NCI-H226 (cell line): ENCODE results near the gene NSRP1.
"Not testable (repeated sequence)": the region's sequence is repeated elsewhere in the genome, so short reads cannot be mapped to it uniquely, and the experiment has no call there.

Experiments
- DNase-seq: peaks from one replicate; pipeline ENCODE4 v3.0.0-alpha.2; 2015

The NSRP1 gene

GRCh38 chr17:30188211-30188939 is 71.8 kb downstream of the NSRP1 start:
- DNase-seq, result no peak

GRCh38 chr17:30191072-30191471 is 74.5 kb downstream of the NSRP1 start:
- no peak for DNase-seq

GRCh38 chr17:30196504-30196903 is 79.9 kb downstream of the NSRP1 start:
- DNase-seq, result no peak

GRCh38 chr17:30197416-30197815 is 80.8 kb downstream of the NSRP1 start:
- DNase-seq, result no peak

- no peak for DNase-seq
Observed at GRCh38 chr17:30199600-30199999, 83.0 kb downstream of the NSRP1 start.

GRCh38 chr17:30200106-30200505 is 83.5 kb downstream of the NSRP1 start:
- no peak for DNase-seq

GRCh38 chr17:30200656-30201055 is 84.0 kb downstream of the NSRP1 start:
- not testable (repeated sequence) for DNase-seq

GRCh38 chr17:30203471-30203981 is 86.9 kb downstream of the NSRP1 start:
- DNase-seq, result no peak

- no peak for DNase-seq
Observed at GRCh38 chr17:30207655-30208054, 91.0 kb downstream of the NSRP1 start.

- DNase-seq, result no peak
Observed at GRCh38 chr17:30208214-30208613, 91.6 kb downstream of the NSRP1 start.

GRCh38 chr17:30209930-30210329 is 93.3 kb downstream of the NSRP1 start:
- no peak for DNase-seq

GRCh38 chr17:30210366-30210765 is 93.8 kb downstream of the NSRP1 start:
- DNase-seq, result no peak

- DNase-seq, result no peak
Observed at GRCh38 chr17:30210901-30211300, 94.3 kb downstream of the NSRP1 start.

GRCh38 chr17:30211371-30211770 is 94.8 kb downstream of the NSRP1 start:
- no peak for DNase-seq

GRCh38 chr17:30212750-30213149 is 96.1 kb downstream of the NSRP1 start:
- DNase-seq, result no peak

- DNase-seq, result no peak
Observed at GRCh38 chr17:30217054-30217453, 100.4 kb downstream of the NSRP1 start.

- DNase-seq, result no peak
Observed at GRCh38 chr17:30217746-30218245, 101.2 kb downstream of the NSRP1 start.

- DNase-seq, result no peak
Observed at GRCh38 chr17:30218799-30219198, 102.2 kb downstream of the NSRP1 start.

GRCh38 chr17:30219315-30219714 is 102.7 kb downstream of the NSRP1 start:
- DNase-seq, result no peak

GRCh38 chr17:30219833-30220232 is 103.2 kb downstream of the NSRP1 start:
- no peak for DNase-seq

GRCh38 chr17:30220414-30220813 is 103.8 kb downstream of the NSRP1 start:
- DNase-seq, result no peak

GRCh38 chr17:30221346-30221745 is 104.7 kb downstream of the NSRP1 start:
- DNase-seq, result no peak

GRCh38 chr17:30222251-30222650 is 105.6 kb downstream of the NSRP1 start:
- no peak for DNase-seq

GRCh38 chr17:30222721-30223175 is 106.1 kb downstream of the NSRP1 start:
- DNase-seq, result no peak
